ENCODE data around the gene CSTB. TPM values are rescaled to one million over a fixed set of nuclear protein-coding genes. Genes with fewer than 3 reads are reported as not detected.

CSTB gene
- total RNA-seq, 4 donors from 2014 or later = 375 to 700 (median 481) TPM

DNA sequence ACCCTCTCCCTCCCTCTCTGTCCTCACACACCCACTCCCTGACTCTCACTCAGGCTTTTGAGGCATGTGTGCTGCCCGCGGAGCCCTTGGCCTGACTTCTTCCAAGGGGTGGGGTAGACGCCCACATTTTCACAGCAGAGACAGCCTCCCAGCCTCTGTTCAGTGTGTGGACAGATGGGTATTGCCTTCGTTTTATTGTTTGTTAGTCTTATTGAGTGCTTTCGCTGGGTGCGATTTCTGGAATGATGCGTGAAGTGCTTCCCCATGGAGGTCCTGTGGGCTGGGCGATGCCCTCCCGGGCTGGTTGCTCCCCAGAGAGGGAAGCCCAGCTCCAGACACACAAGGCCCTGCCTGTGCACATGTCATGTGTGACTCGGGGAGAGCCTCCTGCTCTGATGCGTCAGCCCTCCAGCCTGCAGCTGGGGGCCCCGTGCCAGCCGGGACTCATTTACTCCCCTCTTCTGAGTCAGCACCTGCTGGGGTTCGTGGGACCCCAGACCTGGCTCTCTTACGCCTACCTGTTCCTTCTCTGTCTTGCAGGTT is 42.5 kb downstream of the CSTB start:
- Histone ChIP-seq H3K27me3 (no peaks in the 10 kb centered on the region), H3K4me3 (peak overlapping the region in 1 of 4 donors; percentile 29), H3K9me3 (no peaks in the 10 kb centered on the region), H3K4me1 (peaks cover 43 to 70% (median 49%) of the 10 kb centered on the region in 3 donors), H3K27ac (peak overlapping the region; percentile 67 to 85 (median 78)), H3K36me3 (peaks cover 3 to 41% (median 8%) of the 10 kb centered on the region in 3 donors)
- no peak for DNase-seq
- TF ChIP-seq, protein P1, sequence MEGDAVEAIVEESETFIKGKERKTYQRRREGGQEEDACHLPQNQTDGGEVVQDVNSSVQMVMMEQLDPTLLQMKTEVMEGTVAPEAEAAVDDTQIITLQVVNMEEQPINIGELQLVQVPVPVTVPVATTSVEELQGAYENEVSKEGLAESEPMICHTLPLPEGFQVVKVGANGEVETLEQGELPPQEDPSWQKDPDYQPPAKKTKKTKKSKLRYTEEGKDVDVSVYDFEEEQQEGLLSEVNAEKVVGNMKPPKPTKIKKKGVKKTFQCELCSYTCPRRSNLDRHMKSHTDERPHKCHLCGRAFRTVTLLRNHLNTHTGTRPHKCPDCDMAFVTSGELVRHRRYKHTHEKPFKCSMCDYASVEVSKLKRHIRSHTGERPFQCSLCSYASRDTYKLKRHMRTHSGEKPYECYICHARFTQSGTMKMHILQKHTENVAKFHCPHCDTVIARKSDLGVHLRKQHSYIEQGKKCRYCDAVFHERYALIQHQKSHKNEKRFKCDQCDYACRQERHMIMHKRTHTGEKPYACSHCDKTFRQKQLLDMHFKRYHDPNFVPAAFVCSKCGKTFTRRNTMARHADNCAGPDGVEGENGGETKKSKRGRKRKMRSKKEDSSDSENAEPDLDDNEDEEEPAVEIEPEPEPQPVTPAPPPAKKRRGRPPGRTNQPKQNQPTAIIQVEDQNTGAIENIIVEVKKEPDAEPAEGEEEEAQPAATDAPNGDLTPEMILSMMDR (IDR thresholded peaks at IDR 0.05) = no peak
- TF ChIP-seq POLR2A (IDR thresholded peaks at IDR 0.05) = no peak
- intact Hi-C loops (cut with DNase I) = no loop called here
- WGBS, 2 donors = 27 to 60% methylated on average over 4 to 9 of the region's 15 CpGs

DNA sequence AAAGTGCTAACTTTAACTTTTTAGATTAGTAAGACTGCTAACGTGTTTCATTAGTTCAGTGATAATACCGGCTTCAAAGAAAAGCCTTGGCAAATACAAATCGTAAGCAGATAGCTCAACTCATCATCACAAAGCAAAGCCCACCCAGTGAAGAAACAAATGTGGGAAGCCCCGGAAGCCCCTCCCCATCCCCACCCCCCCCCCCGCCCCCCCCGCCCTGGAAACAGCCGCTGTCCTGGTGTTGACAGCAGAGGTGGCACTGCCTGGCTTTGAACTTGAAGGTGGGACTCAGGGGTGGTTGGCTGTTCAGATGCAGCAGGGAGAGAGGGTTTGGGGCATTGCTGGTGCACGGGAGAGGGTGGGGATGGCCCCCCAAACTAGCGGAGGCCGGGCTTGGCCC is 43.0 kb downstream of the CSTB start:
- Histone ChIP-seq H3K4me1 (peaks cover 49 to 75% (median 54%) of the 10 kb centered on the region in 3 donors), H3K27me3 (no peaks in the 10 kb centered on the region), H3K4me3 (peak overlapping the region in 1 of 4 donors; percentile 29), H3K27ac (peak overlapping the region; percentile 67 to 85 (median 78)), H3K36me3 (peaks cover 3 to 35% (median 6%) of the 10 kb centered on the region in 3 donors), H3K9me3 (no peaks in the 10 kb centered on the region)
- intact Hi-C loops (cut with DNase I) = no loop called here
- 46 to 56% methylated on average over 4 to 7 of the region's 10 CpGs for WGBS, 2 donors
- no peak for TF ChIP-seq POLR2A (IDR thresholded peaks at IDR 0.05)
- TF ChIP-seq, protein P1 (IDR thresholded peaks at IDR 0.05) = no peak
- DNase-seq = no peak

GRCh38 chr21:43731891-43732711 is 44.0 kb downstream of the CSTB start:
- 20 to 39% methylated on average over 16 to 23 of the region's 23 CpGs for WGBS, 2 donors
- no peak for DNase-seq
- intact Hi-C loops (cut with DNase I) = no loop called here
- H3K27ac ChIP-seq = peak overlapping the region; percentile 67 to 85 (median 78)
- H3K9me3 ChIP-seq = no peaks in the 10 kb centered on the region
- H3K4me3 ChIP-seq = peak overlapping the region in 1 of 4 donors; percentile 14
- no peaks in the 10 kb centered on the region for H3K27me3 ChIP-seq
- H3K4me1 ChIP-seq = peaks cover 58 to 85% (median 64%) of the 10 kb centered on the region in 3 donors
- H3K36me3 ChIP-seq = peaks cover 0 to 26% (median 0%) of the 10 kb centered on the region in 3 donors
- no peak for TF ChIP-seq POLR2A (IDR thresholded peaks at IDR 0.05)
- TF ChIP-seq, protein P1 (IDR thresholded peaks at IDR 0.05) = no peak

DNA sequence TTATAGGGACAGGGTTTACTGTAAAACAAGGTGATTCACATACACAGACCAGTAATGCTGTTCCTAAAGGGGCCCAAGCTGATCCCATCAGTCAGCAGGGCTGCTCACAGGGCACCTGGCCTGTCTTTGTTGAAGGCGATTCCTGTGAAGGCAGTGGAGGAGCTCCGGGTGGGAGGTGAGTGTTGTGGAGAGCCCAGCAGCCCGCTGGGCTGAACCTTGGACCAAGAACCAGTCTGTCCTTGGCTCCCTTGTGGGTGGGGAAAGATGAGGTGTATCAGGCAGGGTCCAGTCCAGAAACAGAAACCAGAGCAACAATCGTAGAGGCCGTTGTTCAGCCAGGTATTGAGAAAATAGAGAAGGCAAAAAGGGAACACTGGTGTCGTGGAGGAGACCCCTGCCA is 44.6 kb downstream of the CSTB start:
- no peaks in the 10 kb centered on the region for H3K27me3 ChIP-seq
- WGBS, 2 donors = 70 to 83% methylated on average over 3 to 5 of the region's 6 CpGs
- H3K9me3 ChIP-seq = no peaks in the 10 kb centered on the region
- TF ChIP-seq, protein P1 (IDR thresholded peaks at IDR 0.05) = no peak
- no peak for TF ChIP-seq POLR2A (IDR thresholded peaks at IDR 0.05)
- peaks cover 65 to 91% (median 70%) of the 10 kb centered on the region in 3 donors for H3K4me1 ChIP-seq
- intact Hi-C loops (cut with DNase I) = no loop called here
- H3K27ac ChIP-seq = peak overlapping the region; percentile 57 to 85 (median 78)
- peaks cover 0 to 19% (median 0%) of the 10 kb centered on the region in 3 donors for H3K36me3 ChIP-seq
- DNase-seq = no peak
- no peak overlapping the region for H3K4me3 ChIP-seq

Data from esophagus squamous epithelium (tissue), 5 donors.